Endothelial cell of umbilical vein (primary cell): ENCODE measurements around the gene ERCC8.

Experiments
- EZH2 ChIP-seq: IDR thresholded peaks from 2 replicates; pipeline ENCODE4 v1.6.1; 2012; ENCODE audit warnings: borderline replicate concordance, low read depth, mild to moderate bottlenecking, moderate library complexity, low read length, inconsistent platforms; ENCODE audit not compliant: severe bottlenecking
- MYC ChIP-seq: IDR thresholded peaks from one replicate; pipeline ENCODE4 v1.6.1; 2011; ENCODE audit warnings: mild to moderate bottlenecking, low read depth, low read length
- POLR2A ChIP-seq: IDR thresholded peaks from 2 replicates; pipeline ENCODE4 v1.6.1; 2012; ENCODE audit warnings: low read depth, mild to moderate bottlenecking, control low read depth, low read length
- POLR2AphosphoS5 ChIP-seq: IDR thresholded peaks from 2 replicates; pipeline ENCODE4 v1.6.1; 2012; ENCODE audit warnings: low read depth, mild to moderate bottlenecking, control low read depth, low read length, moderate library complexity; ENCODE audit not compliant: insufficient read depth
- TF ChIP-seq, protein P1 (sequence below), 2 donors: IDR thresholded peaks; 1 replicate in 1 of 2; 2 replicates in 1 of 2; pipeline ENCODE4 v1.5.1; 2011; ENCODE audit warnings: low read length in 2 of 2, mild to moderate bottlenecking in 2 of 2, moderate library complexity in 2 of 2, control low read depth in 1 of 2, inconsistent platforms in 1 of 2, low read depth in 1 of 2; ENCODE audit not compliant: insufficient read depth in 1 of 2; ENCODE audit errors: extremely low read depth in 1 of 2

DNA sequence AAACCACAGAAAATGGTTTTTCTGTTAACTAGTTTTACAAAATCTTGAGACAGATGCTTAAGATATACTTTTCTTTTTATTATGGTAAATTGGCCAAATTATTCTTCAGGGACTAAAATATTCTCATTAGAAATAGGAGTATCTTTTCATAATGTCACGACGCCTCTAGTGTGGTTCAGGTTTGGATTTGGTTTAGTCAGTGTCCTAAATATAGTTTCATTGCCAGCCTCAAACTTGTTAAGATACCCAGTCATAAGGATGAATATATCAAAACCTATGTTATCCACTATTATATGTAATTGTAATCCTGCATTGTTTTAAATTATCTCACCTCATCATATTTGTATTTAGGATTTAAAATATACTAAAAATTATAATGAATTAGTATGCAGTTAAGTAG lies 13.8 kb upstream of the ERCC8 start:
- TF ChIP-seq, protein P1, sequence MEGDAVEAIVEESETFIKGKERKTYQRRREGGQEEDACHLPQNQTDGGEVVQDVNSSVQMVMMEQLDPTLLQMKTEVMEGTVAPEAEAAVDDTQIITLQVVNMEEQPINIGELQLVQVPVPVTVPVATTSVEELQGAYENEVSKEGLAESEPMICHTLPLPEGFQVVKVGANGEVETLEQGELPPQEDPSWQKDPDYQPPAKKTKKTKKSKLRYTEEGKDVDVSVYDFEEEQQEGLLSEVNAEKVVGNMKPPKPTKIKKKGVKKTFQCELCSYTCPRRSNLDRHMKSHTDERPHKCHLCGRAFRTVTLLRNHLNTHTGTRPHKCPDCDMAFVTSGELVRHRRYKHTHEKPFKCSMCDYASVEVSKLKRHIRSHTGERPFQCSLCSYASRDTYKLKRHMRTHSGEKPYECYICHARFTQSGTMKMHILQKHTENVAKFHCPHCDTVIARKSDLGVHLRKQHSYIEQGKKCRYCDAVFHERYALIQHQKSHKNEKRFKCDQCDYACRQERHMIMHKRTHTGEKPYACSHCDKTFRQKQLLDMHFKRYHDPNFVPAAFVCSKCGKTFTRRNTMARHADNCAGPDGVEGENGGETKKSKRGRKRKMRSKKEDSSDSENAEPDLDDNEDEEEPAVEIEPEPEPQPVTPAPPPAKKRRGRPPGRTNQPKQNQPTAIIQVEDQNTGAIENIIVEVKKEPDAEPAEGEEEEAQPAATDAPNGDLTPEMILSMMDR (IDR thresholded peaks at IDR 0.05; ENCODE audit: extremely low read depth in 1 of 2, insufficient read depth in 1 of 2, low read depth in 1 of 2, low read length in 2 of 2), result no peak
- TF ChIP-seq POLR2A (no peak), MYC (no peak), EZH2 (no peak), POLR2AphosphoS5 (no peak)
